CD4-positive, alpha-beta T cell treated with Interleukin-12 subunit alpha and Interleukin-12 subunit beta, for 1 hour (primary cell): ENCODE data around the gene GRAMD4.
"Not testable (repeated sequence)": the region's sequence is repeated elsewhere in the genome, so short reads cannot be mapped to it uniquely, and the experiment has no call there.

Source experiments
- DNase-seq: peaks from one replicate; pipeline ENCODE4 v3.0.0-alpha.2; 2020

GRAMD4 gene

GRCh38 chr22:46600273-46600796 is 19.9 kb upstream of the GRAMD4 start:
- no peak for DNase-seq

GRCh38 chr22:46602025-46602424 is 18.2 kb upstream of the GRAMD4 start:
- DNase-seq = no peak

- DNase-seq = peak; percentile 39
Measured at GRCh38 chr22:46604306-46604690, 15.9 kb upstream of the GRAMD4 start.

GRCh38 chr22:46605117-46605516 is 15.1 kb upstream of the GRAMD4 start:
- DNase-seq = no peak

GRCh38 chr22:46606886-46607285 is 13.3 kb upstream of the GRAMD4 start:
- DNase-seq = no peak

DNA sequence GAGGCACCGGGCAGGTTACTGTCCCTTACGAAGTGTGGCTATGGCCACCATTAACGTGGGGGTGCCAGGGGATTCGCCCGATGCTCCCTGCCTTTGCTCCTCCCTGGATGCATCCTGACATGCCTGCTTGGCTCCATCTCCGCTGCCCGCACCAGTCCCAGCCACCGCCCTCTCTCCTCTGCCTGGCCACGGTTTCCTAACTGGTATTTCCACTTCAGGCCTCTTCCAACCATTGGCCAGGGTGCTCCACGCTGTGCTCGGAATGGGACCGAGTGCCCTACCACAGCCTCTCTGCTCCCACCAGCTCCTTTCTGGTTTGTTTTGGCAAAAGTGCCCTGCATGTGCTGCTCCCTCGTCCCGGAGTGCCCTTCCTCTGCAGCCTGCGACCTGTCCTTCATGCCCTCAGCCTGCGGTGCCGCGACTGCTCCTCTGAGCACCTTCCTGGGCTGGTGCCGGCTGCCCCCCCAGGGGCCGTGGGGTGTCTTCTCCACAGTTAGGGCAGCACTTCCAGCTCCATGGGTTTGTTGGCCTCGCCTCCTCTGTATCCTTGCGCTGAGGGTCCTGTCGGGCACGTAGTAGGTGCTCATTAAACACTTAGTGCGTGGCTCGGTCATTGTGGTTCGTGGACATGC is 12.6 kb upstream of the GRAMD4 start:
- DNase-seq = no peak

DNA sequence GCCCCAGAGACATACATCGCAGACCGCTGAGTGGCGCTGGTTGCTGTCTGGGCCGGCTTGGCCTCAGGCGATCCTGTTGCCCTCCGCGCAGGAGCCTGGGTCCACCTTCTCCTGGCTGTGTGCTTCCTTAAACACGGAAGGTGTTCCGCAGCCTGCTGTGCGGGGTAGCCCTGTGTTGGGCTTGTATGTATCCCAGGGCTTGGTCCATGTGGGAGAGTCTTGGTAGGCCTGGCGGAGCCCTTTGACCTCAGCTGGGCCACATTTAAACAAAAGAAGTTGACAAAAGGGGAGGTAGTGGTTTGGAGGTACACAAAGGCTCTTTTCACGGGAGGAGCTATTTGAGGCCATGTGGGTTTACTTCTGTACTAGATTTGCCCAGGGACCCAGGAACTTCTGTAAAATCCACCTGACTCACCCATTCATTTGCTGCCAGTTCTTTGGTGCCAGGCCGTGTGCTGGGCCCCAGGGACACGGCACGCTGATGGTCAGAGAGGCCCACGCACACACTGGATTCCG is 11.0 kb upstream of the GRAMD4 start:
- no peak for DNase-seq

- no peak for DNase-seq
Measured at GRCh38 chr22:46609724-46610201, 10.4 kb upstream of the GRAMD4 start.

GRCh38 chr22:46610356-46610755 is 9.8 kb upstream of the GRAMD4 start:
- no peak for DNase-seq

DNA sequence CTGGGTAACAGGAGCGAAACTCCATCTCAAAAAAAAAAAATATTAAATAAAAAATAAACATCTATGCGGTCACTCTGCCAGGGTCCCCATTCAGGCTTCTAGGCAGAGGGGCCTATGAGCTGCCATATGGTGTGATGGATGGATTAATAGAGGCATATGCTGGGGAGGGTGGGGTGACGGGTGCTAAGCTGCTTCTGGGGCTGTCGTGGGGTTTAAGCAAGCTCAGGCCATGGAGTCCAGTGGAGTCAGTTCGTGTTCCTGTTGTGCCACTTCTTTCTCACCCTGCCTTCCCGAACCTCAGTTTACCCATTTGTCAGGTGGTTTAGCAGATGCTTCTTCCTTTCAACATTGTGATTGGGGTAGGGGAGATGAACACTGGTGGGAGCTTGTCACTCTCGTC is 9.0 kb upstream of the GRAMD4 start:
- DNase-seq = no peak

DNA sequence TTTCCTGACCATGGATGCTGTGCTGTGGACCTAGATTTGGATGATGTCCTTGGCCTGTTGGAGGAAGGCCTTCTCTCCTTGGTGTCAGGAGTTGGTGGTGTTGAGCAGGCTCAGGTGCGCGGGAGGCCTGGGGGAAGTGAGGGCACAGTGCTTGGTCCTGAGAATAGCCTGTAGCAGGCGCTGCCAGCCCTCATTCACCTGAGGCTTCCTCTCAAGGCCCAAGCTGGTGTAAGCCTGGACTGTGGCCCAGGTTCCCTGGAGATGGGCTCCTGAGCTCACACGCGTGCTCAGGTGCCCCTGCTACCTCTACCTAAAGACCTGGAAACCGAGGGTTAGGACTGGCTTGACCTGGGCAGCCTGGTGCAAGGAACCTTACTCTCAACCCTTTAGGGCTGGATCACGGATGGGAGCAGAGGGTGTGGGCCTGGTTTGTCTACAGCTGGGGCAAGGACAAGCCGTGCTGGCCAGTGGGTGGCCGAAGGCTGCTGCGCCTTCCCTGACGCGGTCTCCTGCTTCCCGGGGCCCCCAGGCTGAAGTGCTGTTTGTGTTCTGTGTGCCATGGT is 7.8 kb upstream of the GRAMD4 start:
- no peak for DNase-seq

DNA sequence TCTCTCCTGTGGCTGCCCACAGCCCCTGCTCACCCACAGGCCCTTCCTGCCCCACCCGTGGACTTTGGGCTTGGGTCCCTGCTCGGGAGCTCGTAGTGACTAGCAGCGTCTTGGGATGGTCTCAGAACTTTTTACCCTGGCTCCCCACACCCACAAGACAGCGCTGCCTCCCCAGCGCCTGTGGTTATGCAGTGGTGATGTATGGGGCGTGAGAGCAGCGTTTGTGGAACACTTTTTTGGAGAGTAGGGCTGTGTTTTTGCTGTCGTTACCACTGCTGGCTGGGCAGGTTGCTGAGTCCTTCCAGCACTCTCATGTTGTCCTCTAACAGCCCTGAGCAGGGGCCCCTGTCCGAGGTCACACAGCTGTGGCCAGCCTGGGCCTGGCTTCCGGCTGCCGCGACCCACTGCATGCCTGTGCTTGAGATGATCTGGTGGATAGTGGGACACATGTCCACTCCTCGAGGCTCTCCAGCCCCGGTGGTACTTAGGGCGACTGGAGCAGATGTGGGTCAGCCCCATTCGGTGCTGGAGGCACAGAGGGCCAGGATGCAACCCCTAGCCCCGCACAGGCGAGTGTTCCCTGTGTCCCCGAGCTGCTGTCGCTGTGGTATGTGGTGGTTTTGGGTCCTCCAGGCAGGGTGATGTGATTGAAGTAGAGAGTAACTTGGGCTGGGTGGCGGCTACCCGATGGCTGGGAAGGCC is 7.1 kb upstream of the GRAMD4 start:
- peak; percentile 45 for DNase-seq

- no peak for DNase-seq
Measured at GRCh38 chr22:46613606-46614021, 6.6 kb upstream of the GRAMD4 start.

DNA sequence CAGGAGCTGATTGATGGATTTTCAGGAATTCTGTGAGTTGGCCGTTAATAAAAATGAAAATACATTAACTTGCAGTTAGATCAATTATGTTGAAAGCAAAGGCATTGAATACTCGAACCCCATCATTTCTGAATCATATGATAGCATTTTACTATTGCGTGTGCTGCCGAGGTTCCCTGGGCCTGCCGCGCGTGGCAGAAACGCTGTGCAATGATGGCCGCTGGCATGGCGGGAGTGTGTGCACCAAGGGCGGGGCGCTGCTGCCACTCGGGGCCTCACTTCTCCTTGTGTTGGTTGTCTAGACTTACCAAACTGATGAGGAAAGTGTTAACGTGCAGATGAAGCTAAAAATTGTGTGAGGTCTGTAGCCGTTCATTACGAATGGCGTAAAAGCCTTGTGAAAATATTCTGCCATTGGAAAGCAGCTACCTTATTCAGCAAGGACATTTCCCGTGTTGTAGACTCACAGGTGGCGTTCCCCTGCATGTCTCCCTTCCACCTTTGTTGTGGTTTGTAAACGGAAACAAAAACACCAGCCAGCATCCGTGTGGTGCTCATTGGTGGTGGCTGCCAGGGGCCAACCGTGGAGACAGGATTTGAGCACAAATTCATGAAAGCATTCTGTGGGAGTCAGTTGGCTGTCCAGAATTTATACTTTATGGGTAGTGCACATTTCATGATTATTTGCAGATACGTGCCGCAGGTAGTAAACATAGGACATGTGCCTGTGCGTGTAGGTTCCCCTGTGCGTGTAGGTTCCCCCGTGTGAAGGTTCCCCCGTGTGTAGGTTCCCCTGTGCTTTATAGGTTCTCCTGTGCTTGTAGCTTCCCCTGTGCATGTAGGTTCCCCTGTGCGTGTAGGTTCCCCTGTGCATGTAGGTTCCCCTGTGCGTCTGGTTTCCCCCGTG is 5.9 kb upstream of the GRAMD4 start:
- peak; percentile 82 for DNase-seq

DNA sequence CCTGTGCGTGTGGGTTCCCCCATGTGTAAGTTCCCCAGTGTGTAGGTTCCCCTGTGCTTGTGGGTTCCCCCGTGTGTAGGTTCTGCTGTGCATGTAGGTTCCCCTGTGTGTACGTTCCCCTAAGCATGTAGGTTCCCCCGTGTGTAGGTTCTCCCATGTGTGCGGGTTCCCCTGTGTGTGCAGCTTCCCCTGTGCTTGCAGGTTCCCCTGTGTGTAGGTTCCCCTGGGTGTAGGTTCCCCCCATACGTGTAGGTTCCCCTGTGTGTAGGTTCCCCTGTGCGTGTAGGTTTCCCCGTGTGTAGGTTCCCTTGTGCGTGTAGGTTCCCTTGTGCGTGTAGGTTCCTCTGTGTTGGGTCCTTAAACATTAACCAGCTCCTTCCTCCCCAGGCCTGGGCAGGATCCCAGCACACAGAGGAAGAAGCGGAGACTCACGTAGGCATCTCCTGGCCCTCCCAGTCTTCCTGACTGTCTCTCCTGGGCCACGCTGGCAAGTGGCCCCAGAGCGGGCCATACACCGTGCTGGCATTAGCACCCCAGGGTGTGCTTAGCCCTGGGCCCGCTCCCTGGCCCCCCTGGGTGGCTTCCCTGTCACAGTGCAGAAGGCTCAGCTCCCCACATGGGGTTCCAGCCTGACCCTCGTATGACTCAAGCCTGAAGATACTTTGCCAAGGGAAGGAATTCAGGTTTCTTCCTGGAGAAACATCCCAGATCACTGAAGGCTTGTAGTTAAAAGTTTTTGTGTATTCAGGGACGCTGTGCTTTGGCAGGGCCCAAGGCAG is 2.8 kb upstream of the GRAMD4 start:
- no peak for DNase-seq

DNA sequence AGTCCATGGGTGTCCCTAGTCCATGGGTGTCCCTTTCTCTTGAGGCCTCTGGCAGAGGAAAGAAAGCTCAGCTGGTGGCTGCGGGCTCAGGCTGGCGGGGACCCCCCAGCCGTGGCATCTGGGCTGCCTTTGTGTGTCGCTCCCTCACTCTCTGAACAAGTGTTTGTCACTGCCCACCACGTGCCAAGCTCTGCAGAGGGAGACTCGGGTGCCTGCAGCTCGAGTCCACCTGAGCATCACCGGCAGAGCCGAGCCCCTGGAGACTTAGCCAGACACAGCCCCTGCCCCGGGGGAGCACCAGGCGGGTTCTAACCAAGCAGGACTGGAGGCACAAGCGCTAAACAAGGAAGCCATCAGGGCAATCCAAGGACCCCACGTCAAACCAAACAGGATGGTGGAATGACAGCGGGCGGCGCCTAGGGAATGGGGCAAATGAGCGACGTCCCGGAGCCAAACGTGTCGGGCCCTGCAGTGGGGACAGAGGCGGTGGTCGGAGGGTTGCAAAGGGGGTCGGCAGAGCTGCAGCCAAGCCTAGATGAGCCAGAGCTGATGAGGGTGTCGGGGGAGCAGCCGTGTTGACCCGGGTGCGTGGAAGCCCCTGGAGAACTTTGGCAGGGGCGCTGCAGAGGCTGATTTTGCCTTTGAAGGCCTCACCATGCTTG is 2.1 kb upstream of the GRAMD4 start:
- no peak for DNase-seq

DNA sequence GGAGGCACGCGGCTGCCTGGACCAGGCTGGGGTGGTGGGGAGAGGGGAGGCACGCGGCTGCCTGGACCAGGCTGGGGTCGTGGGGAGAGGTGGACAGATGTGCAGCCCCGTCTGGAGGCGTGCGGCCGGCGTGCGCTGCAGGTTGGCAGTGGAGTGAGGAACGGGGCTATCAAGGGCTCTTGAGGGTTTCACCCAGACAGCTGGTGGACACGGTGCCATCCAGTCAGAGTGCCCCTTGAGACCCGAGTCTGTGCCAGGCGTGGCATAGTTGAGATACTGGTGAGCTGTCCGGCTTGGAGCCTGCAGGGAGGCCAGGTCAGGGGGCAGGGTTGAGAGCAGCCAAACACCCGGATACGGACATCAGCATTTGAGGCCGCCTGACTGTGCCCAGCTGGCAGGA is 1.5 kb upstream of the GRAMD4 start:
- no peak for DNase-seq

DNA sequence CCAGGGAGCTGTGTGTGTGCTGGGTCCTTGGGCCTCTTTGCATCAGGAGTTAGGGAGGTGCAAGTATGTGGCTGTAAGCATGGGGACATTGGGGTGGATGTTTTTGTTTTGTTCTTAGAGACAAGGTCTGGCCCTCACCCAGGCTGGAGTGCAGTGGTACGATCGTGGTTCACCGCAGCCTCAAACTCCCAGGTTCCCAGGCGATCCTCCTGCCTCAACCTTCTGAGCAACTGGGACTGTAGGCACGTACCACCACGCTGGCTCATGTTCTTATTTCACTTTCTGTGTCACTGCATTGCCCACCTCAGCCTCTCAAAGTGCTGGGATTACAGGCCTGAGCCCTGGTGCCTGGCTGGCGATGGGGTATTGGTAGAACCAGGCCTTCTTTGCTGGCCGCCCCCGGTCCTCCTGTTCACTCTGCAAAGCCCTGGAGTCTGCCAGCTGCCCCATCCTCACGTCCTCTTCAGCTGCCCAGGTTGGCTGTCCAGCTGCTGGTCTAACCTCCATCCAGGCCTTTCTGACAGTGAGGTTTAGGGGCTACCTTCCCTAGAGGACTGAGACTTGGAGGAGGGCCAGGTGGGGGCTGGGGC is 851 bp upstream of the GRAMD4 start:
- DNase-seq = no peak

- no peak for DNase-seq
Measured at GRCh38 chr22:46620588-46621242, 529 bp downstream of the GRAMD4 start.

DNA sequence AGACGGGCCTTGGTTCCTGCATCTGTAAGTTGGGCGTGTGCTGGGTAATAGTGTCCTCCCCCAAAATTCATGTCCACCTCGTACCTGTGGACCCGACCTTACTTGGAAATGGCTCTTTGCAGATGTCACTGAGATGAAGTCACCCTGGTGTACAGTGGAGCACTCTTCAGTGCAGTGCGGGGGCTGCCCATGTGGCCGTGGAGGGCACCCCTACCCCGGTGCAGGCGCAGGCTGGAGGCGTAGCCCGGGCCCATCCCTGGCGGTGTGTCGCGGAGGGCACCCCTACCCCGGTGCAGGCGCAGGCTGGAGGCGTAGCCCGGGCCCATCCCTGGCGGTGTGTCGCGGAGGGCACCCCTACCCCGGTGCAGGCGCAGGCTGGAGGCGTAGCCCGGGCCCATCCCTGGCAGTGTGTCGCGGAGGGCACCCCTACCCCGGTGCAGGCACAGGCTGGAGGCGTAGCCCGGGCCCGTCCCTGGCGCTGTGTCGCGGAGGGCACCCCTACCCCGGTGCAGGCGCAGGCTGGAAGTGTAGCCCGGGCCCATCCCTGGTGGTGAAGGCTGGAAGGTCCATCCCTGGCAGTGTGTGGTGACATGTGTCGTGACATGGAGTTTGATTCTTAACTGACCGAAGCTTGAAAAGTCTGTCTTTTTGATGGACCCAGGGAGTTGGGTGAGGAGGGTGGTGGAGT is 1.2 kb downstream of the GRAMD4 start:
- DNase-seq = not testable (repeated sequence)
